ENCODE results near the gene STK17B. TPM values are rescaled to one million over a fixed set of nuclear protein-coding genes. Genes with fewer than 3 reads are reported as not detected.

Gene STK17B
- total RNA-seq, 1 donor from 2014 or later: 42.6 TPM

GRCh38 chr2:196160946-196161345 is 10.4 kb downstream of the STK17B start:
- no peak overlapping the region for H3K4me2 ChIP-seq (ENCODE audit: low read length)
- no peaks in the 10 kb centered on the region for H3K9me3 Mint-ChIP-seq (ENCODE audit: unreplicated experiment)
- H3K4me3 ChIP-seq (ENCODE audit: insufficient read depth, low read depth, low read length): no peak overlapping the region
- FAIRE-seq (peak; percentile 47), DNase-seq (ENCODE audit: low read depth) (no peak)
- no peaks in the 10 kb centered on the region for H3K27me3 ChIP-seq (ENCODE audit: insufficient read depth, low read length)
- no peaks in the 10 kb centered on the region for H3K9me3 ChIP-seq (ENCODE audit: insufficient read depth, low read depth, low read length)
- H3K27ac ChIP-seq (ENCODE audit: low read depth, low read length): no peak overlapping the region
- H3K36me3 ChIP-seq (ENCODE audit: insufficient read depth, low read length): peaks cover 7% of the 10 kb centered on the region
- H3K4me1 ChIP-seq (ENCODE audit: insufficient read depth, low read length): peaks cover 16% of the 10 kb centered on the region
- H3K4me1 Mint-ChIP-seq (ENCODE audit: low read depth, unreplicated experiment): peaks cover 31% of the 10 kb centered on the region
- TF ChIP-seq EZH2 (IDR thresholded peaks at IDR 0.05; ENCODE audit: insufficient read depth, low read length) (no peak), CTCF (IDR thresholded peaks at IDR 0.05; ENCODE audit: insufficient read depth, low read depth, low read length) (no peak)
- no peak overlapping the region for H2AFZ ChIP-seq (ENCODE audit: low read depth, low read length)
- peaks cover 74% of the 10 kb centered on the region for H3K79me2 ChIP-seq (ENCODE audit: insufficient read depth, low read length)
- no peaks in the 10 kb centered on the region for H3K27me3 Mint-ChIP-seq (ENCODE audit: low read depth, unreplicated experiment)
- H3K27ac Mint-ChIP-seq (ENCODE audit: unreplicated experiment): peak overlapping the region; percentile 50
- no peak overlapping the region for H3K4me3 Mint-ChIP-seq (ENCODE audit: unreplicated experiment)
- no peak overlapping the region for H3K9ac ChIP-seq (ENCODE audit: low read length)
- H3K36me3 Mint-ChIP-seq (ENCODE audit: low read depth, unreplicated experiment): peaks cover 9% of the 10 kb centered on the region
- H4K20me1 ChIP-seq (ENCODE audit: insufficient read depth, low read length): no peaks in the 10 kb centered on the region

GRCh38 chr2:196160101-196160500 is 11.3 kb downstream of the STK17B start:
- Mint-ChIP-seq H3K27me3 (ENCODE audit: low read depth, unreplicated experiment) (no peaks in the 10 kb centered on the region), H3K4me1 (ENCODE audit: low read depth, unreplicated experiment) (peaks cover 25% of the 10 kb centered on the region), H3K4me3 (ENCODE audit: unreplicated experiment) (no peak overlapping the region), H3K9me3 (ENCODE audit: unreplicated experiment) (no peaks in the 10 kb centered on the region), H3K27ac (ENCODE audit: unreplicated experiment) (peak overlapping the region; percentile 50), H3K36me3 (ENCODE audit: low read depth, unreplicated experiment) (peaks cover 9% of the 10 kb centered on the region)
- DNase-seq (ENCODE audit: low read depth): peak; percentile 94
- peaks cover 9% of the 10 kb centered on the region for H3K36me3 ChIP-seq (ENCODE audit: insufficient read depth, low read length)
- peak overlapping the region; percentile 46 for H3K27ac ChIP-seq (ENCODE audit: low read depth, low read length)
- H2AFZ ChIP-seq (ENCODE audit: low read depth, low read length): no peak overlapping the region
- H3K4me1 ChIP-seq (ENCODE audit: insufficient read depth, low read length): peaks cover 11% of the 10 kb centered on the region
- TF ChIP-seq EZH2 (IDR thresholded peaks at IDR 0.05; ENCODE audit: insufficient read depth, low read length) (no peak), CTCF (IDR thresholded peaks at IDR 0.05; ENCODE audit: insufficient read depth, low read depth, low read length) (no peak)
- no peak overlapping the region for H3K4me3 ChIP-seq (ENCODE audit: insufficient read depth, low read depth, low read length)
- H4K20me1 ChIP-seq (ENCODE audit: insufficient read depth, low read length): no peaks in the 10 kb centered on the region
- H3K79me2 ChIP-seq (ENCODE audit: insufficient read depth, low read length): peaks cover 66% of the 10 kb centered on the region
- H3K27me3 ChIP-seq (ENCODE audit: insufficient read depth, low read length): no peaks in the 10 kb centered on the region
- peak; percentile 91 for FAIRE-seq
- H3K9me3 ChIP-seq (ENCODE audit: insufficient read depth, low read depth, low read length): no peaks in the 10 kb centered on the region
- peak overlapping the region; percentile 31 for H3K4me2 ChIP-seq (ENCODE audit: low read length)
- no peak overlapping the region for H3K9ac ChIP-seq (ENCODE audit: low read length)

DNA sequence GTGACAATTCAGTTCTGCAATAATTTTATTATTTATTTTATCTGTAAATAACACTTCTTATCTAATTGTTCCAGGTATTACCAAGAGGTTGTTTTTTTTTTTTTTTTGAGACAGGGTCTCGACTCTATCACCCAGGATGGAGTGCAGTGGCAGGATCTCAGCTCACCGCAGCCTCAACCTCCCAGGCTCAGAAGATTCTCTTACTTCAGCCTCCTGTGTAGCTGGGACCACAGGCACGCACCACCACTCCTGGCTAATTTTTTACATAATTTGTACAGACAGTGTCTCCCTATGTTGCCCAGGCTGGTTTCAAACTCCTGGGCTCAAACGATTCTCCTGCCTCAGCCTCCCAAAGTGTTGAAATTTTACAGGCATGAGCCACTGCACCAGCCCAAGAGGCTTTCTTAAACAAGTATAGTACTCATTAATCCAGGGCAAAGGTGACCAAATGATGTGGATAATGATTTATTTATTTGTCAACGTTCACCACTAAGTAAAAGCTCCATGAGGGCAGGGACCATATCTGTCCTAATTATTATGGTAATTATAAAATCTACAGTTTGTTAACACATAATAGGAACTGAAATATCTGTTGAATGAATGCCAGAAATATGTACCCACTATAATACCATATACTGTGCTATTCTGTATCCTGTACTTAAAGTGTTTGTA is 12.0 kb downstream of the STK17B start:
- Histone ChIP-seq H3K79me2 (ENCODE audit: insufficient read depth, low read length) (peaks cover 59% of the 10 kb centered on the region), H3K4me1 (ENCODE audit: insufficient read depth, low read length) (peaks cover 11% of the 10 kb centered on the region), H4K20me1 (ENCODE audit: insufficient read depth, low read length) (no peaks in the 10 kb centered on the region), H3K4me2 (ENCODE audit: low read length) (peak overlapping the region; percentile 31), H3K27ac (ENCODE audit: low read depth, low read length) (peak overlapping the region; percentile 46), H3K9me3 (ENCODE audit: insufficient read depth, low read depth, low read length) (no peaks in the 10 kb centered on the region), H3K27me3 (ENCODE audit: insufficient read depth, low read length) (no peaks in the 10 kb centered on the region), H3K36me3 (ENCODE audit: insufficient read depth, low read length) (peaks cover 14% of the 10 kb centered on the region), H3K4me3 (ENCODE audit: insufficient read depth, low read depth, low read length) (no peak overlapping the region), H2AFZ (ENCODE audit: low read depth, low read length) (no peak overlapping the region), H3K9ac (ENCODE audit: low read length) (no peak overlapping the region)
- H3K4me3 Mint-ChIP-seq (ENCODE audit: unreplicated experiment): no peak overlapping the region
- peaks cover 17% of the 10 kb centered on the region for H3K4me1 Mint-ChIP-seq (ENCODE audit: low read depth, unreplicated experiment)
- H3K27ac Mint-ChIP-seq (ENCODE audit: unreplicated experiment): peak overlapping the region; percentile 78
- TF ChIP-seq CTCF (IDR thresholded peaks at IDR 0.05; ENCODE audit: insufficient read depth, low read depth, low read length) (no peak), EZH2 (IDR thresholded peaks at IDR 0.05; ENCODE audit: insufficient read depth, low read length) (no peak)
- no peaks in the 10 kb centered on the region for H3K27me3 Mint-ChIP-seq (ENCODE audit: low read depth, unreplicated experiment)
- peaks cover 12% of the 10 kb centered on the region for H3K36me3 Mint-ChIP-seq (ENCODE audit: low read depth, unreplicated experiment)
- no peaks in the 10 kb centered on the region for H3K9me3 Mint-ChIP-seq (ENCODE audit: unreplicated experiment)
- no peak for DNase-seq (ENCODE audit: low read depth)
- peak; percentile 49 for FAIRE-seq
